Measurements from ENCODE around the gene GPR156.

Gene GPR156

DNA sequence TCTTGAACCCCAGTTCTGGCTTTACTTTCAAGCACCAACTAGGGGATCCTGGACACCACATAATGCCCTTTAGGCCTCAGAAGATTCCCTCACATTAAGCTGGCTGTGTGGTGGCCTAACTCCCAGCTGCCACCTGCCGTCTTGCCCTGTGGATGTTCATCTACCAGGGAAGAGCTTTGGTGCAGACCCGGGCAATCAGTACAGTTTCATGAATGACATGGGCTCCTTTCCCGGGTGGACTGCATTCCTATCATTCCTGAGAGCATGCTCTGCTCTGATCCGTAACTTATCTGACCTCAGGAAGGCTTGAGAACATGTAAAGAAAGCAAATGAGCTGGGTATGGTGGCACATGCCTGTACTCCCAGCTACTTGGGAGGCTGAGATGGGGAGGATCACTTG, 140.8 kb downstream of the GPR156 start:
- no peak overlapping the region for H3K9ac ChIP-seq (ENCODE audit: low read length)
- no peak overlapping the region for H3K4me3 ChIP-seq (ENCODE audit: insufficient read depth, low read length, poor library complexity, severe bottlenecking)
- H3K27ac ChIP-seq (ENCODE audit: low read depth, low read length): no peak overlapping the region
- H4K20me1 ChIP-seq (ENCODE audit: low read depth, low read length): no peaks in the 10 kb centered on the region
- H3K27me3 ChIP-seq (ENCODE audit: low read length): no peaks in the 10 kb centered on the region
- no peaks in the 10 kb centered on the region for H3F3A ChIP-seq (ENCODE audit: insufficient read depth)
- H2AFZ ChIP-seq (ENCODE audit: low read depth, low read length, severe bottlenecking): no peak overlapping the region
- H3K4me2 ChIP-seq (ENCODE audit: low read depth, low read length, poor library complexity, severe bottlenecking): no peak overlapping the region
- no peaks in the 10 kb centered on the region for H3K9me2 ChIP-seq (replicated peaks; ENCODE audit: insufficient read depth, low read length)
- H3K79me2 ChIP-seq (ENCODE audit: insufficient read depth, low read length): no peaks in the 10 kb centered on the region
- no peaks in the 10 kb centered on the region for H3K9me3 ChIP-seq (ENCODE audit: insufficient read depth, low read length)
- TF ChIP-seq, protein P1, sequence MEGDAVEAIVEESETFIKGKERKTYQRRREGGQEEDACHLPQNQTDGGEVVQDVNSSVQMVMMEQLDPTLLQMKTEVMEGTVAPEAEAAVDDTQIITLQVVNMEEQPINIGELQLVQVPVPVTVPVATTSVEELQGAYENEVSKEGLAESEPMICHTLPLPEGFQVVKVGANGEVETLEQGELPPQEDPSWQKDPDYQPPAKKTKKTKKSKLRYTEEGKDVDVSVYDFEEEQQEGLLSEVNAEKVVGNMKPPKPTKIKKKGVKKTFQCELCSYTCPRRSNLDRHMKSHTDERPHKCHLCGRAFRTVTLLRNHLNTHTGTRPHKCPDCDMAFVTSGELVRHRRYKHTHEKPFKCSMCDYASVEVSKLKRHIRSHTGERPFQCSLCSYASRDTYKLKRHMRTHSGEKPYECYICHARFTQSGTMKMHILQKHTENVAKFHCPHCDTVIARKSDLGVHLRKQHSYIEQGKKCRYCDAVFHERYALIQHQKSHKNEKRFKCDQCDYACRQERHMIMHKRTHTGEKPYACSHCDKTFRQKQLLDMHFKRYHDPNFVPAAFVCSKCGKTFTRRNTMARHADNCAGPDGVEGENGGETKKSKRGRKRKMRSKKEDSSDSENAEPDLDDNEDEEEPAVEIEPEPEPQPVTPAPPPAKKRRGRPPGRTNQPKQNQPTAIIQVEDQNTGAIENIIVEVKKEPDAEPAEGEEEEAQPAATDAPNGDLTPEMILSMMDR (IDR thresholded peaks at IDR 0.05; ENCODE audit: insufficient read depth, low read length, poor library complexity, severe bottlenecking): no peak
- no peak for TF ChIP-seq EZH2phosphoT487 (conservative IDR thresholded peaks at IDR 0.05; ENCODE audit: low read length)
- no peaks in the 10 kb centered on the region for H3K36me3 ChIP-seq (ENCODE audit: low read length)

DNA sequence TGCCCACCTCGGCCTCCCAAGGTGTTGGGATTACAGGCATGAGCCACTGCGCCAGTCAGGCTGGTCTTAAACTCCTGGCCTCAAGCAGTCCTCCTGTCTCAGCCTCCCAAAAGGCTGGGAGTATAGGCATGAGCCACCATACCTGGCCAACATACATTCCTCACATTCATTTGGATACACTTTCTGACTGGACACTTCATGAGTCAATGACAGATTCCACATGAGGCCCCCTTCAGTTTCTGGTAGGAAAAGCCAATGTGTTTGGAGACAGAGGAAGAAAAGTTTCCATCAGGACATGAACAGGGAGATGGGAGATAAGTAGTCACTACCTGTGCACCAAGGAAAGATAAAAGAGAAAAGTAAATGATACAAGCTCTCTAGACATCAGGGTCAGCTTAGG, 141.3 kb downstream of the GPR156 start:
- Histone ChIP-seq H3K27ac (ENCODE audit: low read depth, low read length) (no peak overlapping the region), H3K36me3 (ENCODE audit: low read length) (no peaks in the 10 kb centered on the region), H2AFZ (ENCODE audit: low read depth, low read length, severe bottlenecking) (no peak overlapping the region), H3K4me2 (ENCODE audit: low read depth, low read length, poor library complexity, severe bottlenecking) (no peak overlapping the region), H3K9me2 (replicated peaks; ENCODE audit: insufficient read depth, low read length) (no peaks in the 10 kb centered on the region), H3K4me3 (ENCODE audit: insufficient read depth, low read length, poor library complexity, severe bottlenecking) (no peak overlapping the region), H3K9me3 (ENCODE audit: insufficient read depth, low read length) (no peaks in the 10 kb centered on the region), H3K79me2 (ENCODE audit: insufficient read depth, low read length) (no peaks in the 10 kb centered on the region), H4K20me1 (ENCODE audit: low read depth, low read length) (no peaks in the 10 kb centered on the region), H3F3A (ENCODE audit: insufficient read depth) (no peaks in the 10 kb centered on the region), H3K27me3 (ENCODE audit: low read length) (no peaks in the 10 kb centered on the region), H3K9ac (ENCODE audit: low read length) (no peak overlapping the region)
- no peak for TF ChIP-seq EZH2phosphoT487 (conservative IDR thresholded peaks at IDR 0.05; ENCODE audit: low read length)
- TF ChIP-seq, protein P1 (IDR thresholded peaks at IDR 0.05; ENCODE audit: insufficient read depth, low read length, poor library complexity, severe bottlenecking): no peak

DNA sequence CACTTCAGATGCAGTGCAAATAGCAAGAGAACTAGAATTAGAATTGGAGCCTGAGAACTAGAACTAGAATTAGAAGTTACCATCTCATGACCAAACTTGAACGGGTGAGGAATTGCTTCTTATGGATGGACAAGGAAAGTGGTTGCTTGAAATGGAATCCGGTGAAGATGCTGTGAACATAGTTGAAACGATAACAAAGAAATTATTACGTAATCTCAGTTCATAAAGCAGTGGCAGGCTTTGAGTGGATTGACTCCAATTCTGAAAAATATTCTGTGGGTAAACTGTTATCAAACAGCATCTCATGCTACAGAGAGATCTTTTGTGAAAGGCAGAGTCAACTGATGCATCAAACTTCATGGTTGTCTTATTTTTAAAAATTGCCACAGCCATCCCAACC, 142.8 kb downstream of the GPR156 start:
- TF ChIP-seq EZH2phosphoT487 (conservative IDR thresholded peaks at IDR 0.05; ENCODE audit: low read length): no peak
- TF ChIP-seq, protein P1 (IDR thresholded peaks at IDR 0.05; ENCODE audit: insufficient read depth, low read length, poor library complexity, severe bottlenecking): no peak
- H3F3A ChIP-seq (ENCODE audit: insufficient read depth): no peaks in the 10 kb centered on the region
- no peaks in the 10 kb centered on the region for H3K27me3 ChIP-seq (ENCODE audit: low read length)
- H3K9me3 ChIP-seq (ENCODE audit: insufficient read depth, low read length): no peaks in the 10 kb centered on the region
- no peak overlapping the region for H2AFZ ChIP-seq (ENCODE audit: low read depth, low read length, severe bottlenecking)
- no peak overlapping the region for H3K9ac ChIP-seq (ENCODE audit: low read length)
- H3K27ac ChIP-seq (ENCODE audit: low read depth, low read length): no peak overlapping the region
- H3K9me2 ChIP-seq (replicated peaks; ENCODE audit: insufficient read depth, low read length): no peaks in the 10 kb centered on the region
- H3K79me2 ChIP-seq (ENCODE audit: insufficient read depth, low read length): no peaks in the 10 kb centered on the region
- no peaks in the 10 kb centered on the region for H4K20me1 ChIP-seq (ENCODE audit: low read depth, low read length)
- H3K36me3 ChIP-seq (ENCODE audit: low read length): no peaks in the 10 kb centered on the region
- H3K4me3 ChIP-seq (ENCODE audit: insufficient read depth, low read length, poor library complexity, severe bottlenecking): no peak overlapping the region
- no peak overlapping the region for H3K4me2 ChIP-seq (ENCODE audit: low read depth, low read length, poor library complexity, severe bottlenecking)
